ENCODE results near the gene EAF2.

GRCh38 chr3:121834671-121835464 lies at the start of gene EAF2, which contains the start of gene IQCB1:
- TF ChIP-seq MAX (IDR thresholded peaks at IDR 0.05; ENCODE audit: insufficient read depth, insufficient read length) (peak; percentile 14), CTCF (IDR thresholded peaks at IDR 0.05; ENCODE audit: extremely low read depth in 1 of 2, insufficient read depth in 1 of 2, low read depth in 1 of 2, low read length in 2 of 2) (no peak), POLR2A (IDR thresholded peaks at IDR 0.05; ENCODE audit: low read depth, low read length) (no peak), FOS (IDR thresholded peaks at IDR 0.05; ENCODE audit: borderline replicate concordance, insufficient read depth, low read length) (no peak), POLR2AphosphoS5 (IDR thresholded peaks at IDR 0.05; ENCODE audit: insufficient read depth, low read depth, low read length) (no peak), JUN (IDR thresholded peaks at IDR 0.05; ENCODE audit: borderline replicate concordance, insufficient read depth, insufficient read length, low read depth) (no peak), MYC (IDR thresholded peaks at IDR 0.05; ENCODE audit: low read depth, low read length) (no peak), EZH2 (IDR thresholded peaks at IDR 0.05; ENCODE audit: borderline replicate concordance, low read depth, low read length, severe bottlenecking) (no peak), GATA2 (IDR thresholded peaks at IDR 0.05; ENCODE audit: insufficient read depth, insufficient read length, low read depth, low read length) (no peak)
